ENCODE results near the gene ATP5F1C. TPM values are rescaled to one million over a fixed set of nuclear protein-coding genes. Genes with fewer than 3 reads are reported as not detected.

Gene ATP5F1C
- total RNA-seq, result 248 and 255 TPM in 2 replicates

DNA sequence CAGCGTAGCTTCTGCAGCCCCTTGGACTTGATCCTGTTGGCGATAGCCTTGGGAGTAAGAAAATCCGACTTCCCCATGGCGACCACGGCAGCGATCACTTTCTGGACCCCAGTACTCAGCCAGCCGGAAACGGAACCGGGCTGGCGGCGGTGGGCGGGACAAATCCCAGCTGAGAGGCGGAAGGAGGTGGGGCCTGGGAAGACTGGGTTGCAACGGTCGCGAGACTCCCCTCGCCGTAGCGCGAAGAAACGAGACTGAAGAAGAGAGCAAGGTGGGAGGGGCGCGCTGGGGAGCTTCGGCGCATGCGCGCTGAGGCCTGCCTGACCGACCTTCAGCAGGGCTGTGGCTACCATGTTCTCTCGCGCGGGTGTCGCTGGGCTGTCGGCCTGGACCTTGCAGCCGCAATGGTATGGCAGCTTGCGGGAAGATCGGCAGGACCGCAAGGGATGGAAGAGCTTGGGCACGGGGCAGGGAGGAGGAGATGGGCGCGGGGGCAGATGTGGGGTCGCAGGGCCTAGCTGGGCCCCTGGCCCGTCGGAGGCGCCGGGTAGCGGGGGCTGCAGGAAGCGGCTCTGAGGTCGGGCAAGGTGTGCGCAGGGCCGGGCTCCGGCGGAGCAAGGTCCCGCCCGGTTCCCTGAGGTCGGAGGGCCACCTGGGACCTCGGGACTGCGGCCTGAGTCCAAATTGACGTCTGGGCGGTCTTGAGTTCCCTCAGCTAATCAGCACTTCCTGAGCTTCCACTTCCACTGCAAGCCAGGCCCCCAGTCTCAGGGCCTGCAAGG is at the start of gene ATP5F1C, which contains the start of gene KIN:
Gene ATP5F1C (plus strand): TSS at position 321 of the 782 bp plus-strand sequence. CDS start 31 bp downstream, at position 352.
Gene KIN (minus strand): TSS at position 137 of the 782 bp plus-strand sequence. CDS start 60 bp downstream, at position 77.

DNA sequence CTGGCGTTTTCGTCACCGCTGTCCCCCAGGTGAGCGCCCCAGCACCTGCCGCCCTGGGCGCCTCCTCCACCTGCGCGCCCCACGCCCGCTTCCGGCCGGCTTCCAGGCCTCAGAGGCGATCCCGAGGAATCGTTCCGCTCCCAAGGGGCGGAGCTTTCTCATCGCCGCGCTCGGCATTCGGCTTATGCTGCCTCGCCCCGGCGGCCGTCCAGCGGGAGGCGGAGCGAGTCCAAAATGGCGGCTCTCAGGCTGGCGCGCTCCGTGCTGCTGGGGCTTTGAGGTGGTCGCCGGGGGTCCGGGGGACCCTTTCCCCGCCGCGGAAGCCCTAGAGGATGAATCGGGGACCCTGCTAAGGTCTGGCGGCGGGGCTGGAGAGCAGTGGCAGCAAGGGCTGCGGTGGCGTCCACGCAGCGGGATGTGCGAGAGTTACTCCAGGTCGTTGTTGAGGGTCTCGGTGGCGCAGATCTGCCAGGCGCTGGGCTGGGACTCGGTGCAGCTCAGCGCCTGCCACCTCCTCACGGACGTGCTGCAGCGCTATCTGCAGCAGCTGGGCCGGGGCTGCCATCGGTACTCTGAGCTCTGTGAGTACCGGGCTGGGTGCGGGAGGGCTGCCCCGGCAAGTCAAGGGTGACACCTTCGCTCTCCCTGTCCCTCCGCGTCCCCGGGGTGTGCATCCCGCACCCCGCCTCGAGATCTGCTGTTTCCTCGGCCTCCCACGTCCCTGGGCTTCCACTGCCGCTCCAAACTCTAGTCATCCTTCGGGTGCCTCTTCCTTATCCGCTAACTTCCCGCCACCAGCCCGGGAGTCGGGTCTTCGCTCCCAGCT is 30.5 kb downstream of the ATP5F1C start, which contains the start of gene TAF3:
Gene TAF3 (plus strand): TSS at position 211 of the 826 bp plus-strand sequence. CDS start 205 bp downstream, at position 416.

Other genes with a start within 250 kb of the ATP5F1C start
- 0.98 and 3.8 TPM in 2 replicates for gene ITIH5, start 121.2 kb upstream of the ATP5F1C start, total RNA-seq
- not detected in 2 replicates for gene ITIH2, start 84.9 kb upstream of the ATP5F1C start, total RNA-seq
- 1.9 and 2.9 TPM in 2 replicates for gene KIN, start 184 bp upstream of the ATP5F1C start, total RNA-seq
- 1.6 and 2.6 TPM in 2 replicates for gene TAF3, start 30.3 kb downstream of the ATP5F1C start, total RNA-seq